DOHH2 (cell line): ENCODE data around the gene CACNA1E.

Experiments used
- H3F3A ChIP-seq: fragments of 200-600 bp; sonication (generic), shearing (Covaris generic); 2 replicates; pipeline ENCODE4 v1.6.0; 2016; ENCODE audit warnings: antibody characterized with exemption, mild to moderate bottlenecking; ENCODE audit not compliant: control insufficient read depth, insufficient read depth
- H3K27ac ChIP-seq: fragments of 200-600 bp; sonication (generic); 2 replicates; pipeline ENCODE4 v1.5.1; 2014; ENCODE audit warnings: low read depth, mild to moderate bottlenecking, low read length, moderate library complexity
- H3K27me3 ChIP-seq: fragments of 200-600 bp; sonication (generic); 2 replicates; pipeline ENCODE4 v1.6.1; 2014; ENCODE audit warnings: mild to moderate bottlenecking, low read length, mixed read lengths; ENCODE audit not compliant: control insufficient read depth
- H3K36me3 ChIP-seq: fragments of 200-600 bp; sonication (generic); 2 replicates; pipeline ENCODE4 v1.6.1; 2014; ENCODE audit warnings: mild to moderate bottlenecking, low read length, moderate library complexity, mixed read lengths; ENCODE audit not compliant: control insufficient read depth
- H3K4me1 ChIP-seq: fragments of 200-600 bp; sonication (generic); 2 replicates; pipeline ENCODE4 v1.6.1; 2014; ENCODE audit warnings: mild to moderate bottlenecking, low read length, mixed read lengths; ENCODE audit not compliant: control insufficient read depth
- H3K4me2 ChIP-seq: fragments of 200-600 bp; sonication (generic); 2 replicates; pipeline ENCODE4 v1.6.0; 2014; ENCODE audit warnings: mild to moderate bottlenecking, low read length, moderate library complexity
- H3K4me3 ChIP-seq: fragments of 200-600 bp; sonication (generic); 2 replicates; pipeline ENCODE4 v1.5.1; 2014; ENCODE audit warnings: mild to moderate bottlenecking, low read length, mixed read lengths
- H3K79me2 ChIP-seq: fragments of 200-600 bp; sonication (generic); 2 replicates; pipeline ENCODE4 v1.6.1; 2014; ENCODE audit warnings: mild to moderate bottlenecking, low read length, mixed read lengths; ENCODE audit not compliant: control insufficient read depth
- H3K9me2 ChIP-seq: fragments of 200-600 bp; sonication (generic); replicated peaks from 2 replicates; pipeline ENCODE4 v1.6.1; 2014; ENCODE audit warnings: mild to moderate bottlenecking, low read length, mixed read lengths; ENCODE audit not compliant: control insufficient read depth
- H3K9me3 ChIP-seq: fragments of 200-600 bp; sonication (generic); 2 replicates; pipeline ENCODE4 v1.6.1; 2014; ENCODE audit warnings: antibody characterized with exemption, low read length, mixed read lengths; ENCODE audit not compliant: control insufficient read depth, insufficient read depth
- H4K20me1 ChIP-seq: fragments of 200-600 bp; sonication (generic); 2 replicates; pipeline ENCODE4 v1.6.0; 2014; ENCODE audit warnings: low read depth, mild to moderate bottlenecking, antibody characterized with exemption, low read length, moderate library complexity; ENCODE audit not compliant: control insufficient read depth, insufficient read depth
- EZH2phosphoT487 ChIP-seq: fragments of 200-600 bp; sonication (generic); IDR thresholded peaks from 2 replicates; pipeline ENCODE4 v1.6.1; 2017; ENCODE audit warnings: borderline replicate concordance, mild to moderate bottlenecking, antibody characterized with exemption, low read length, moderate library complexity, mixed read lengths
- TF ChIP-seq, protein P1 (sequence below): fragments of 200-600 bp; sonication (generic); IDR thresholded peaks from one replicate; pipeline ENCODE4 v1.5.1; 2014; ENCODE audit warnings: antibody characterized with exemption, mild to moderate bottlenecking, low read depth, low read length; ENCODE audit not compliant: poor library complexity, severe bottlenecking

Gene CACNA1E

DNA sequence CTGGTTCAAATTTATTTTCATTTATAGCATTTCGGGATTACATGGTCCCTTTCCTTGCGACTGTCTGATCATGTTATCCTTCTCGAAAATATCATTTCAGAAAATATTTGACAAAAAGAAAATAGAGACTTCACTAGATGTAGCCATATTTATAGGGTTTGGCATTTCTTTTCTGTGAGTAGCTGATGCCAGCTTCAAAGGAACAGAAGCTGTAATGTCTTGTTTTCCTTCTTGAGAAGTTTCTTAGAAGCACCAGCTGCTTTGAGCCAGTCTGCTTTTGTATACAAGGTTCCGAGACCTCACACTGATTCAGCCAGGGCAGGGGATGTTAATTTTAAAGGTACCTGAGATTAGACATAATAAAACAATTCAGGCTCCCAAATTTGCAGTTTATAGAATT lies 329.9 kb downstream of the CACNA1E start:
- Histone ChIP-seq H3K79me2 (no peaks in the 10 kb centered on the region), H3K27me3 (no peaks in the 10 kb centered on the region), H3K4me1 (no peaks in the 10 kb centered on the region), H3K27ac (no peak overlapping the region), H3K36me3 (no peaks in the 10 kb centered on the region), H3K4me2 (no peak overlapping the region), H3K9me3 (no peaks in the 10 kb centered on the region), H3K9me2 (no peaks in the 10 kb centered on the region), H4K20me1 (no peaks in the 10 kb centered on the region), H3F3A (no peaks in the 10 kb centered on the region), H3K4me3 (no peak overlapping the region)
- TF ChIP-seq EZH2phosphoT487, result no peak
- TF ChIP-seq, protein P1, sequence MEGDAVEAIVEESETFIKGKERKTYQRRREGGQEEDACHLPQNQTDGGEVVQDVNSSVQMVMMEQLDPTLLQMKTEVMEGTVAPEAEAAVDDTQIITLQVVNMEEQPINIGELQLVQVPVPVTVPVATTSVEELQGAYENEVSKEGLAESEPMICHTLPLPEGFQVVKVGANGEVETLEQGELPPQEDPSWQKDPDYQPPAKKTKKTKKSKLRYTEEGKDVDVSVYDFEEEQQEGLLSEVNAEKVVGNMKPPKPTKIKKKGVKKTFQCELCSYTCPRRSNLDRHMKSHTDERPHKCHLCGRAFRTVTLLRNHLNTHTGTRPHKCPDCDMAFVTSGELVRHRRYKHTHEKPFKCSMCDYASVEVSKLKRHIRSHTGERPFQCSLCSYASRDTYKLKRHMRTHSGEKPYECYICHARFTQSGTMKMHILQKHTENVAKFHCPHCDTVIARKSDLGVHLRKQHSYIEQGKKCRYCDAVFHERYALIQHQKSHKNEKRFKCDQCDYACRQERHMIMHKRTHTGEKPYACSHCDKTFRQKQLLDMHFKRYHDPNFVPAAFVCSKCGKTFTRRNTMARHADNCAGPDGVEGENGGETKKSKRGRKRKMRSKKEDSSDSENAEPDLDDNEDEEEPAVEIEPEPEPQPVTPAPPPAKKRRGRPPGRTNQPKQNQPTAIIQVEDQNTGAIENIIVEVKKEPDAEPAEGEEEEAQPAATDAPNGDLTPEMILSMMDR, result no peak

DNA sequence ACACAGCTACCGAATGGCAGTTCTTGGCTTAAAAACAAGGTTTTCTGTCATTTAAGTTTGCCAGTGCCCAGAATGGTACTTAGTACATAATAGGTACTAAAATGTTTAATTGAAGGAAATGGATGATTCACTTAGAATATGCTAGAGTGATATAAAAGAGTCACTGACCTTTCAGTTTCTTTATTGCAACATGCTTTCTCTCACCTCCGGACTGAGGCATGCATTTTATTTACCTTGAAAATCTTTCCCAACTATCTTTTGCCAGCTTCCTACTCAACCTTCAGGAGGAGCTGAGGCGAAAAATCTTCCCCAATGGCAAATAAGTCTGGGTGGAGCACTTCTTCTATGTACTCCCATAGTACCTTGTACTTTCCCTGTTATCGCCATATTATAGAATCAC lies 333.3 kb downstream of the CACNA1E start:
- H3F3A ChIP-seq, result no peaks in the 10 kb centered on the region
- no peak overlapping the region for H3K4me3 ChIP-seq
- no peaks in the 10 kb centered on the region for H3K9me3 ChIP-seq
- no peaks in the 10 kb centered on the region for H3K4me1 ChIP-seq
- H3K27me3 ChIP-seq, result no peaks in the 10 kb centered on the region
- no peak overlapping the region for H3K4me2 ChIP-seq
- no peaks in the 10 kb centered on the region for H4K20me1 ChIP-seq
- H3K36me3 ChIP-seq, result no peaks in the 10 kb centered on the region
- TF ChIP-seq, protein P1, result no peak
- TF ChIP-seq EZH2phosphoT487, result no peak
- no peak overlapping the region for H3K27ac ChIP-seq
- no peaks in the 10 kb centered on the region for H3K79me2 ChIP-seq
- no peaks in the 10 kb centered on the region for H3K9me2 ChIP-seq

DNA sequence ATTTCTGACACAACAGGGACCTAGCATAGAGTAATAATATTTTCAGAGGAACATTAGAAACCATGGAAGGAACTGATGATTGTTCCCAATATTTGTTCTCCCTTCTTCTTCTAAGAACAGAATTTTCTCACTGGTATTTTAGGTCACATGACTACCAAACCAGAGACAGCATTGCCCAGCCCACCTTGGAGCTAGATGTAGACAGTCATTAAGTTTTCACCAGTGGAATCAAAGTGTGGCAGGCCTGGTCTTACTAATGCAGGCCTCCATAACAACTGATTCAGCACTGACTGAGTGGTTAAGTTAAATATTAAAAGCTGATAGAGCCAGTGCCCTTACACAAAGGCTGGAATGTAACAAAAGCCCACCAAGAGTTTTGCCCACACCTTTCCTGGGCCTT lies 333.8 kb downstream of the CACNA1E start:
- no peak overlapping the region for H3K4me2 ChIP-seq
- no peak overlapping the region for H3K27ac ChIP-seq

More for the DNA sequence above, 333.8 kb downstream of the CACNA1E start:
- Histone ChIP-seq H3K4me1 (no peaks in the 10 kb centered on the region), H3K36me3 (no peaks in the 10 kb centered on the region), H3K27me3 (no peaks in the 10 kb centered on the region), H3F3A (no peaks in the 10 kb centered on the region), H3K79me2 (no peaks in the 10 kb centered on the region), H3K9me2 (no peaks in the 10 kb centered on the region), H4K20me1 (no peaks in the 10 kb centered on the region), H3K4me3 (no peak overlapping the region), H3K9me3 (no peaks in the 10 kb centered on the region)
- TF ChIP-seq EZH2phosphoT487, result no peak
- TF ChIP-seq, protein P1, result no peak
